Iris pigment epithelial cell (primary cell): Measurements from ENCODE around the gene TXNDC11.

Experiments used
- DNase-seq: peaks from one replicate; pipeline ENCODE4 v3.0.0-alpha.2; 2011; ENCODE audit warnings: low read depth

Gene TXNDC11

DNA sequence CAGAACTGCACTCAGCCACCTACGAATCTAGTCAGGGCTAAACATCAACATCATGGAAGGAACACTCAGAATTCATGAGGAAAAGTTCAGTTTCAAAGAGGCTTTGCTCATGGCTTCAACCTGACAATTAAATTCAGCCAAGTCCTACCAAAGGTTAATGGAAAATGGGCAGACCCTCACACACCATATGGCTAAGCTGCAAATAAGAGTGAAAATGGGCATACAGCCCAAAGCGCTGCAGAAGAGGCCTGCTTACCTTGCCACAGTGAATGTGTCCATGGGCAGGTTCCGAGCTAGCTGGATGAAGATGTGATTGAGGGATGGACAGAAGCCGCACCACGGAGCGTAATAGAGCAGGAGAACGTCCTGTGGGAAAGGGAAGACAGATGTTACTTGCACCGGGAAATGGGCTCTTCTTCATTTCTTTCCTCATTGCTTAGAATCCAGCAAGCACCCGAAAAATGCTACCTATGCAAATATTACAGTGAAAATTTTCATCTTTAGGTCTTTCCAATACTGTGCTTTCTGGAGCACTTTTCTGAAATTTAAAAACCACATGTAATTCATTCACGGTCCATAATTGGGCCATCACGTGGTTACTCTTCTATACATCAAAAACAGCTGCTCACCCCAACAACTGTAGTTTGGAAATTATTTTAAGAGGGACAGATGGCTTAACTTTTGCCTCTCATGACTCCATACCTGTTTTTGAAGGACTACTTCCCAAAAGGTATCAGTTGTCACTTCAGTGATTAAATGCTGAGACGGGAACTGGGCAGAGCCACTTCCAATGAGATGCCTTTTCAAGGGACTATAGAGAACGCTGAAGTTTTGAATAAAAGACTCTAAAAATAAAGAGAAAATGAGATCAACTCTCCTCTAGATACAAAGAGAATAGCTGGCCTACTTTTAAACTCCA is 54.8 kb downstream of the TXNDC11 start:
- DNase-seq = no peak

DNA sequence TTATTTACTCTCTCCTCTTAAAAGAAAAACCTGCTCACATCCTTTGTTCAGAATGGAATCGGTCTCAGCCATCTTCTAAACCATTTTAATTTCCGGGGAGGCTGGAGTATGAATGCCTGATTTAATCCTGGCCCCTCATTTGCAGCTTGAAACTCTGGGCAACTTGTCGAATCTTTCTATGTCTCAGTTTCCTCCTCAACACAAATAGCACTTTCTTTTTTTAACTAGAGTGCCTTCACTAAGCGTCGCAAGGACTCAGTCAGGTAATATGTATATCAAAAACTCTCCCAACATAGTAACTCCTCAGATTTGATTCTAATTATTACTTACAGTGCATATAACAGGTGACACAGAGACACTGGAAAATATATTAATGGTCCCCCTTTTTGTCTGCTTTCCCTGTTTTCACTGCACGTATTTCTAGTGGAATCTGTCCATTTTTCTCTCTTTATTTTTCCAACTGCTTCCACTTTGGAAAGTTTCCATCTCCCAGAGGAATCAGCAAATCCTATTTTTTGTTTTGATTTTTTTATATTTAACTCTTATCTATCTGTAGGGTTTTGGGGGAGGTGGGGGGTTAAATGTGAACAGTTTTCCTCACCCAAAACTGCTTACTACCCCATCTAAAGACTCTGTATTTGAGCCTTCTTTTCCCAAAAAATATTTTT is 55.8 kb downstream of the TXNDC11 start:
- no peak for DNase-seq

DNA sequence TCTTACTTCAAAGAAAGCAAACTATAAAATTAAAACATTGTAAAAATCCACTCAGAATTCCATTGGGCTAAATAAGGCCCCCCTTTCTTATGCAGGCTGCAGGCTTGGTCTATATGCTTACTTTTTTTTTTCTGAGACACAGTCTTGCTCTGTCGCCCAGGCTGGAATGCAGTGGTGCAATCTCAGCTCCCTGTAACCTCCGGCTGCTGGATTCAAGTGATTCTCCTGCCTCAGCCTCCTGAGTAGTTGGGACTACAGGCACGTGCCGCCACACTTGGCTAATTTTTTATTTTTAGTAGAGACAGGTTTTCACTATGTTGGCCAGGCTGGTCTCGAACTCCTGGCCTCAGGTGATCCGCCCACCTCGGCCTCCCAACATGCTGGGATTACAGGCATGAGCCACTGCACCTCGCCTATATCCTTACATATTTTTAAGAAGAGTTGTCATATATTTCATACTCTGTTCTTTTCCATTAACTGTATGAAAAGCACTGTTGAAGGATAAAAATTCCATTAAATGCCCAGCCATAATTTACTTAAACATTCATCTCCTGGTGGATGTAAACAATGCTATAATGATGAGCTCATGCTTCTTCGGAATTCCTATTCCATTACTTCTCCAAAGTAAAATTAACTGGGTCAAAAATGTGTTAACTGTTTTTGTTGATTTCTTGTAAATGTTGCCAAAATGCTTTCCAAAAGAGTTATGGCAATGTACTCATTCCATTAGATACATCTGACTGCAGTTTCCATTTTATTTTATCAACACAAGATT is 56.6 kb downstream of the TXNDC11 start:
- DNase-seq = peak; percentile 50

DNA sequence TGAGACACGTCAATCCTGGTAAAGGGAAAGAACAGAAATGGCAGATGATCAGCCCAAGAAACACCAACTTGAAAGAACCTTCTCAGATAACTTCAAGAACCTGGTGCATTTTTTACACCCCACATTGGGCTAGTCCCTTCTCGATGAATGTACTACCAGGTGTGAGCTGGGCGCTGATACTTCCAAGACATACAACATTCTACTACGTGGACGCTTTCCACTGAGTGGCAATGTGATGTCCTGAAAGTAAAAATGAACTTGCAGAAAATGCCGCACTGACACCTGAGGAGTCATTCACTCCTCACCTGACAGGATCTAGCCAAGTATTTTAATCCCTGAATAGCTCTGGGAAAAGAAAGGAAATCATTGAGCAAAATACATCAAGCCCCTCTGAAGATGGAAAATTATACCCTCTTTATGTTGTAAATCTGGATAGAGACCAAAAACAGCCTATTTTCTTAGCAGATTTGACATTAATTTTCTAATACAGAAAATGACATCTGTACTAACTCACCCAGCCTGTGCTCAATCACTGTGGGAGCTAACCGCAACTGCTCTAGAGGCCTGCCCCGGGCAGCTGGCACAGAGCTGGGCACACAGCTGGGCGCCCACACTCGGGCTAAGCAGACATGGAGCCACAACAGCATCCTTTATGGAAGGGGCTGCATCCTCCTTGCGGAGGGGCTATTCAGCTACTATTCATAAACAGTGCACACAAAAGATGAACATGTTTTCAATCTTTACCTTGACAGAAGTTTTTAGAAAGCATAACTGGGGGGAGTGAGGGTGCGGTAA is 58.2 kb downstream of the TXNDC11 start:
- DNase-seq = no peak

DNA sequence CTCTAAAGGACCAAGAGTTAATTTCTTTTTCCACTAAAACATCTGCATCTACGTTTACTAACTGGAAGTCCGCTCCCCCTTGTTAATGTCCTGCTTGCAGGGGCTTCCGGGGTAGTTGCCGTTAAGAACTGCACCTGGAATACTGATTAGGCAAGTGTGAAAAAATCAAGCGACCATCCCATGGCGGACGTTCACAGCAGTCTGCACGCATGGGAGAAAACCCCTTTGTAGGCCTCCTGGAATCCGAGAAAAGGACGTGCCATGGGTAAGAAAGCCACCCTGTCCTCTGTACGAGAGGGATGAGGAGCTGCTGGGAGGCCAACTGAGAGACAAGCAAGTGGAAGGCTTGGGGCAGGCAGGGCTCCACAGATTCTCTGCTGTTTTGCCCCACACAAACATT is 59.5 kb downstream of the TXNDC11 start:
- no peak for DNase-seq

DNA sequence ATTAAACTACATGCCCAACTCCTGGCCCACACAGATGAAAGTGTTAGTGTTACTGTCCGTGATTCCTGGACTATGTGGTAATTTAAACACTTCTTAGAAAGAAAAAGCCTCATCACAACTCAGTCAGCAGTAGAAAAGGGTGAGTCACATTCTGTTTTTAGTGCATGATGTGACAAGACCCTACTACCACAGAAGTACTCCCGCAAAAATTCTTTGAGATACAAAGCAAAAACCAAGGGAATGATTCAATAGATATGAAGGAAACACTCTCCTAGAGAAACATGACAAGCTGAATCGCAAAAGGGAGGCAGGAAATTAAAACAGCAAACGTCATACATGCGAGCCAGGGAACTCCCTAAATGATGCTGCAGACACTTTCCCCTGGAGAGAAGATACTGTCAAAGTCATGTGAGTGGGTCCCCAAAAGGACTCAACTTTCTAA is 60.0 kb downstream of the TXNDC11 start:
- peak; percentile 97 for DNase-seq

DNA sequence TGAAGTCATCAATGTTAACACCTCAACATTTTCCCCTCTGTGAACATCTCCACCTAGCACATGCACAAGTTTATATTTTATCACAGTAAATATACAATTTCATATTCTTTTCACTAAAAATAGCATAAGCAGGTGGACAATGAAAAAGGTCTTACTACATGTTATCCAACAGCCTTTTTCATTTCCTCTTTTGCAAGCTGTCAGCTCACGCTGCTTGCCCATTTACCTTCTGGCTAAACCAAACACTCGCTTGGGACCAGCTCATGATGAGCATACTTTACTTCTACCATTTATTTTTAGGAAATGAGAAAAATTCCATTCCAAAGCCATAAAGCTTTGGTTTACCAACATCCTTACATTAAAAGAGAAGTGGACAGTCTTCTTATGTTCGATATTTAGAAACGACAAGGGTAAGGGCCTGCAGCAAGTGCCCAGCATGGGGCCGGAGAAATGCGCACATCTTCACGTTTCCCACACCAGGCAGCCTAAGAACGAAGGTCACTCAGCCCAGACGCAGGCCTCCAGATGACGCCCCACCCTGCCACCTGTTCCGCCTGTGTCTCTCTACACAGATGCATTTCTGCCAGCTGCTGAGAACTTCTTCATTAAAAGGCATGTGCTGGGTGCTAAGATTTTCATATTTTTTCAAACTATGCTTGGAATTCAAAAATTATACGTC is 60.5 kb downstream of the TXNDC11 start:
- no peak for DNase-seq

DNA sequence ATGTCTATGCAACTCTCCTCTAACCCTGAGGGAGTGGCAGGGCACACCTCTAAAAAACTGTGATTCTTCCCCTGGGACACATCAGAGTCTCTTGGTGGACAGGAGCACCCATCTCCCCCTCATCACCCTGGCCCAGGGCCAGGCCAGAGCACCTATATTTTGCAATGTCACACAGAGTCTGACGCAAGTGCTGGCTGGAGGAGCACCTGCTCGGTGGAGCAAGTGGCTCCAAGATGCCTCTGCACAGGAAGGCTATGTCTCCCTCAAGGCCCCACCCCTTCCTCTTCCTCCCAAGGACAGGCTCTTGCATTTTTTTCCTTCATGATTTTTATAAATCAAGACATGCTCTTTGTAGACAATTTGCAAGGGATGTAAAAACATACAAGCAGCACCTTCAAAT is 61.1 kb downstream of the TXNDC11 start:
- DNase-seq = no peak

DNA sequence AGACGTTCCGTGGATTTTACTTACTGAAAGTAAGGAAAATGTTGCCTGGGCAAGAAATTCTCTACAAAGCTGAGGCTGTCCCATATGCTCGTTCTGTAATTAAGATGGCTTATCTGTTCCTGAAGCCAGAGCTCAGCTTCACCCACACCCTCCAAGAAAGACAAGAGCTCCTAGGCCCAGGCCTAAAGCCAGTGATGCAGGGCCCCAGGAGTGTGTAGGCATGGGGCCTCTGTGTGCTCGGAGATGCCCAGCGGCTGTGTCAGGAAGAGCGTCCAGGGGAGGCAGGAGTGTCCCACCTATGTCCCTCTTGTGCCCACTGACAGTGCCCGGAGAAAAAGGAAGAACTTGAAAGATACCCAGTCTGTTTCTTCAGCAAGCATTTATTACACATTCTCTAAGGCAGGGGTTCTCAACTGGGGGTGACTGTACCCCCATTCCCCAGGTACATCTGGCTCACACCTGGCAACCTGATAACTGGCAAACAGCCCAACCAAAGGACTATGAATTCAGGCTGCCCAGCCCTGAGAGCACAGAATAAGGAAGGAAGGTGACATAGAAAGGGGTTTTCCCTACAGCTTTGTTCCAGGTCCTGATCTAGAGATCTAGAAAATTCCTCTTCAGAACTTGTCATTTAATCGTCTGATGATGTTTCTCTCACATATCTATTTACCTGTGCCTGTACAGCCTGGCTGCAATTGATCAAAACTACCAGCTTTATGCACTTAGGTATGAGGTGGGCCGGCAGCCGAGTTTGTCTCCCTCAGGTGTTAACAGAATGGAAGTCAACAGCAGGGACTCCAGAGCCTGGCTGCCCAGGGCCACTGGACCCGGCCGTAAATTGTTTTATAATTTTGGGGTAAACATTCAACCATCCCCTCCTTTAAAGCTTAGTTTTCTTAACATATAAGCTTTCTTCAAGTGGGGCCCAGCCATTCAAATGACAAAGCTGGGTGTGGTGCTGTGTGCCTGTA is 62.4 kb downstream of the TXNDC11 start:
- DNase-seq = no peak

DNA sequence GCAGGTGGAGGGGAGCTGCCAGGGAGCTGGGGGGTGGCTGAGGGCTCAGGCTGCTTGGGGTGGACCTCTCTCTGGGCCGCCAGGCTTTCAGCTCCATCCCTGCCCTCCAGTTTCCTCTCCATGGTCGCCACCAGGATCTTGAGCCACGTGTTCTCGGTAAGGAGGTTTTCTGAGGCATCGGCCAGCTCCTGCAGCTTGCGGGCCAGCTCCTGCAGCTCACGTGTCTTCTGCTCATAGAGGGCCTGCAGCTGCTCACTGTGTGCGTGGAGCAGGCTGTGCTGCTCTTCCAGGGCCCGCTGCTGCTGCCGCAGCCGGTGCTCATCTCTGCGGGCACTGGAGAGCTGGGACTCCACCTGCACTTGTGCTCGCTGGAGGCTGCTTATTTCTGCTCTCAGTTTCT is 63.4 kb downstream of the TXNDC11 start:
- DNase-seq = no peak

DNA sequence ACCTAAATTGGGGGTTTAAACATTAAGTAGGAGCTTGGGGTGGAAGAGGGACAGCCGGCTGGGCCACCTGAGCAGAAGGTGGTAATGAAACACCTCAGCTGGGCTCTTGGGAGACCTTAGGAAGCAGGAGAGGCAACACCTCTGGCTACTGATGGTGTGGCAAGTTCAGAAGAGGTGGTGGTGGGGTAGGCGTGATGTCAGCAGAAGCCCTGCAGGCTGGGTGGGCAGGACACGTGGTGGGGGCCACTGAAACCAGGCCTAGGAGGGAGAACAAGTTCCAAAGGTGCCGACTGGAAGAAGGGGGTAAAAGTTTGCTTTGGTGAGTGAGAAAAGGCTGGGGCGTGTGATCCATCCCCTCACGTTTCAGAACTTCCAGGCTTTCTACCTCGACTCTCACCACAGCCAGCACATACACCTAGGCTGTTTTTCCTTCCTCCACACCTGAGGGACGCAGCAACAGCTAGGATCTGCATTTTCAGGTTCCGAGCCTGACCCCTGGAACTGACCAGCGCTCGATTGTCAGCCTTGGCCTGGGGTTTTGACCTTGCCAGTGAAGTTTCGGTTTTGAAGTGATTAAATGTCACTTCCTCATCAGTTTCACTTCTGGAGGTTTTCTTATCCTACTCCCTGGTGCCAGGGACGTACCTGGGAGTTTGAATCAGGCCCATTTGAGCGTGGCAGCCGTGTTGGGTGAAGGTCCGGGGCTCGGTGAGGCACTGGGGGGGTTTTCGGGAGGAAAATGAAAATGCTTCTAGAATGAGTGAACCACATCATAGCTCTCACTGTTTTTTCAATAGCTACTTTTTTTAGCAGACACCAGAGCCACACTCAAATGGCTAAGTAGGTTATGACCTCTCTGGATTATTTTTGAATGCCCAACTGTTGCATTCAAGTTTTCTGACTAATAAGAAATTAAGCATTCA is 64.4 kb downstream of the TXNDC11 start:
- no peak for DNase-seq

DNA sequence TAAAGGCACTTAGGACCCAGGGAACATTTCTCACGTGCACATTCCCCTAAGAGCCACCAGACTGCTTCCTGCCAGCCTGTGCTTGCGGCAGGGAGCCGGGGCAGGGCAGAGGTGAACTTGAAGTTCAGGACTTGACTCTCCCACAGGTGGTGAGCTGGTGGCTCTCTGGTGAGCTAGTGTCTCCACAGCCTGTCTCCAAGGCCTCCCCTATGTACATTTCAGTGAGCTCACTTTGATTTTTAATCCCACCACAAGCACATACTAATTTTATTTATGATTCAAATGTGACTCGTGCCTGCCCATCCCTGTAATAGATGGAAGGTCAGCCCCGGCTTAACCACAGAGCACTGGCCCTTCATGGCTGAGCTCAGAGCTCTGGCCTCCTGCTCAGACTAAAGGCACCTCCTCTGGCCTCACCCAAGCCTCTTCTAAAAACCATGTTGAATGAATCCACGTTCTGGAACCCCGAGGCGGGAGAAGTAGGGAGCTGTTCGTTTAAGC is 65.2 kb downstream of the TXNDC11 start:
- no peak for DNase-seq

DNA sequence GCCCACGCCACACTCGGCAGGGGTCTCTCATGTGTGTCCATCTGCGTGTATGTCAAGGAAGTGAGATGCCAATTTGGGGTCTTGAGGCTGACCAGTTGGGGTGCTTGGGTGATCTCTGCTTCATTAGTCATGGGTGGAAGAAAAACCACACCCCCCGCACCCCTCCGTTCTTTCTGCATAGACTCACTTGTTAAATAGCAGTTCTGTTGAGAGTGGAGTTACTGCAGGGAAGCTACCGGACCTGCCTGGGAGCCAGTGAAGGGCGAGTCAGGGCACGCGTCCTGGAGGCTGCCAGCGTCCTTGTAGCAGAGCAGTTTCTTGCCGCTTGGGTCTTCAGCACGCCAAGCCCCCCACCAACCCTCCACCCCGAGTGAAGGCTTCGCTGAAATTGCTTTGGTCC is 65.9 kb downstream of the TXNDC11 start:
- DNase-seq = no peak

DNA sequence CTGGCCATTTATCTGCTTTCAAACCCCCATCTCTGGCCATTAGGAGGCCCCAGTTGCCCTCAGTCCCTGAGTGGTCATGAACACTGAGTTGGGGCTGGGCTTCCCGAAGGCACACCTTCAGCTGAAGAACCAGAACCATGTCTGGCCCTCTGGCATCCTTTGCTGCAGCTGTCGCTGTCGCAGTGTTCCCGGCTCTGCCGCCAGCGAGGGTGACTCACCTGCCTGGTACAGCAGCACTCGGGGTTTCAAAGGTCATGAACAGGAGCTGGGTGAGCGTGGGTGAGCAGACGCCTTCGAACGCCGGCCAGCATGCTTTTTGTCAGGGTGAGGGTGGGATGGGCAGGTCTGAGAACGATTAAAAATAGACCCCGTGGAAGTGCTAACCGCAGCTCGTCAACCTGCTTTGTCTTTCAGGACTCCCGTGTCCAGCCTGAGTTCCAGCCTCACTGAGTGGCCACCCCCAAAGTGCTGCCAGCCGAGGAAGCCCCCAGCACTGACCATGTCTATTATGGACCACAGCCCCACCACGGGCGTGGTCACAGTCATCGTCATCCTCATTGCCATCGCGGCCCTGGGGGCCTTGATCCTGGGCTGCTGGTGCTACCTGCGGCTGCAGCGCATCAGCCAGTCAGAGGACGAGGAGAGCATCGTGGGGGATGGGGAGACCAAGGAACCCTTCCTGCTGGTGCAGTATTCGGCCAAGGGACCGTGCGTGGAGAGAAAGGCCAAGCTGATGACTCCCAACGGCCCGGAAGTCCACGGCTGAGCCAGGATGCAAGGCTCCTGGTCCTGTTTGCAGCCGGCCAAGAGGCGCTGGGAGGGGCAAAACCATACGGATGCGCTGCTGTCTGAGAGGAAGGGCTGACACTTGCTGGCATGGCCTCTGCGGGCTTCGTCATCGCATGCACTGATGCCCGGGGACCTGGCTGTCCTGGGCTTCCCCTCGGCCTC is 66.8 kb downstream of the TXNDC11 start:
- no peak for DNase-seq

DNA sequence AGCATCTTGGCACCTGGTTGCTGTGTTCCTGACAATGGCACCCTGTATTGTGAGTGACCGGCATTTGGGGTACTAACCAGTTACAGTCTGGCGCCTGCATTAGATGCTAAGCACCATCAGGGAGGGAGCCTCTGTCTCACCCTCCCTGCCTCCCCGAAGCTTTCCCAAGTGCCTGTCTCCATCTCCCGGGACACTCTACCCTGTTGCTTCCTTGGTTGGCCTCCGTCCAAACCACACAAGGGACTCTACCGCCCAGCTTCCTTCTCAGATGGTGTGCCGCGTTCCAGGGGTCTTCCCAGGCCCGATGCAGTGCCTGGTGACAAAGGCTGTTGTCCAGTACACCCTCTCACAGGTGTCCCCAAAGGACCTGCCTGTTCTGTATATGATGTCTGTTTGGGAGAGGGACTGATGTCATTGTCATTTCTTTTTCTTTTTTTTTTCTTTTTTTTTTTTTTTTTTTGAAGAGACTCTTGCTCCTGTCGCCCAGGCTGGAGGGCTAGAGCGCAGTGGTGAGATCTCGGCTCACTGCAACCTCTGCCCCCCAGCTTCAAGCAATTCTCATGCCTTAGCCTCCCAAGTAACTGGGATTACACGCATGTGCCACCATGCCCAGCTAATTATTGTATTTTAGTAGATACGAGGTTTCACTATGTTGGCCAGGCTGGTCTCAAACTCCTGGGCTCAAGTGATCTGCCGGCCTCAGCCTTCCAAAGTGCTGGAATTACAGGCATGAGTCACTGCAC is 67.7 kb downstream of the TXNDC11 start:
- DNase-seq = no peak

DNA sequence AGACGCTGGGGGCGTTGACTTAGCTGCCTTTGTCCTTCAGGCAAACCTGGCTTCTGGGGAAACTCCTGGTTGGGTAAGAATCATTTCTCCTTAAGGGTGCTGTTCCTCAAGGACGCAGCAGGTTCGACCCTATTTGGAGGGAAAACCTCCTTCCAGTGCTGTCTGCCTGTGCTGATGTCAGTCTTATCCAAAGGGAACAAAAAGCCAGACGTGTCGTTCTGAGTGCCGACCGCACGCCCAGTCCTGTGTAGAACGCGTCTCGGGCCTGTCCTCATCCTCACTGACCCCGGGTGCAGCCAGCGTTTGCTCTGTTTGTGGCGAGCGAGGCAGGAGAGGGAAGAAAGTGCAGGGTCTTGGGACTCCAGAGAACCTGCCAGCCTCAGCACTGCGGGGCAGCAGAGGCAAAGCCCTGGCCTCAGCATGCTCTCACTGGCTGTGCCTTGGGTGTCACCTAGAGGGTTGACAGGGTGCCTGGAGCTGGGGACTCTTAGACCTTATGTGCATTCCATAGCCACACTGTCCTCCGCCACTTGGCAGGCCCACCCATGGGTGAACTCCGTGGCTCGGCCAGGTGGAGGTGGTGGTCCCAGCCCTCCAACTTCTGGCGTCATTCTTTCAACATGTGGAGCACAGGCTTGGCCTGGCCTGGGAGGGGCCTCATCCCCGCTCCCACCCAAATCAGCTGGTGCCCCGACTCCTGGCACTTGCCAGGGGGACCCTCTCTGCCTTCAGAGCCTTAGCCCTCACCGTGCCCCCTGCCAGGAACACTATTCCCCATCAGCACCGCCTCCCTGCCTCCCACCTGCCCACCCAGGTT is 68.4 kb downstream of the TXNDC11 start:
- DNase-seq = no peak
